HL-60 (cell line): Measurements from ENCODE around the gene FAM89B.

Experiments used
- DNase-seq, 2 experiments: peaks; one replicate each; pipeline ENCODE4 v3.0.0-alpha.2; 2010 to 2020; ENCODE audit warnings: low read depth in 1 of 2, low spot score in 1 of 2
- H3K27ac ChIP-seq: fragments of 250-450 bp; sonication (Bioruptor Pico); replicated peaks from 2 replicates; pipeline ENCODE4 v1.5.1; 2020; ENCODE audit warnings: mild to moderate bottlenecking, moderate library complexity
- H3K27me3 ChIP-seq: fragments of 250-450 bp; sonication (Bioruptor Pico); 2 replicates; pipeline ENCODE4 v1.5.1; 2021; ENCODE audit warnings: mild to moderate bottlenecking, moderate library complexity; ENCODE audit not compliant: insufficient read depth, poor library complexity, severe bottlenecking
- H3K4me3 ChIP-seq: replicated peaks from 2 replicates; pipeline ENCODE4 v1.5.1; 2011; ENCODE audit warnings: mild to moderate bottlenecking, control low read depth, low read length; ENCODE audit not compliant: insufficient read depth
- GABPA ChIP-seq: IDR thresholded peaks from 2 replicates; pipeline ENCODE4 v1.6.1; 2012; ENCODE audit warnings: low read depth
- POLR2AphosphoS5 ChIP-seq: IDR thresholded peaks from 2 replicates; pipeline ENCODE4 v1.6.1; 2012; ENCODE audit warnings: low read depth
- SPI1 ChIP-seq: IDR thresholded peaks from 2 replicates; pipeline ENCODE4 v1.6.1; 2012; ENCODE audit warnings: low read depth, mild to moderate bottlenecking, borderline replicate concordance
- TF ChIP-seq, protein P1 (sequence below): IDR thresholded peaks from 2 replicates; pipeline ENCODE4 v1.6.1; 2012; ENCODE audit warnings: low read depth; ENCODE audit not compliant: insufficient replicate concordance
- TF ChIP-seq, protein P2 (sequence below): IDR thresholded peaks from one replicate; pipeline ENCODE4 v1.5.1; 2011; ENCODE audit warnings: low read length, control low read depth, inconsistent platforms; ENCODE audit not compliant: insufficient read depth

FAM89B gene

DNA sequence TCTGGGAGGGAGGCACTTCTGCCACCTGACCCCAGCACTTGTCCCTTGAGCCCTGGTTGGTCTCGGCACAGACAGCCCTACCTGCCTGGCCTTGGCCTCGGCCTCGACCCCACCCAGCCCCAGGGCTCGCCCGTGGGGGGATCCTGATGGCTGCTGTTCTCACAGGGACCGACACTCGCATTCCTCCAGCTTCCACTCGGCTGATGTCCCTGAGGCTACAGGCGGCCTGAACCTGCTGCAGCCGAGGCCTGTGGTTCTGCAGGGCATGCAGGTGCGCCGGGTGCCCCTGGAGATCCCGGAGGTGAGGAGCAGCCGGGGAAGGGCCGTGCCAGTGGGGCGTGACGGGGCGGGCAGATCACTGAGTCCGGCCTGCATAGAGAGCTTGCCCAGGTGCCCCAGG is 48.3 kb downstream of the FAM89B start:
- no peak for DNase-seq
- TF ChIP-seq POLR2AphosphoS5 (no peak), SPI1 (no peak), GABPA (no peak)
- TF ChIP-seq, protein P1, sequence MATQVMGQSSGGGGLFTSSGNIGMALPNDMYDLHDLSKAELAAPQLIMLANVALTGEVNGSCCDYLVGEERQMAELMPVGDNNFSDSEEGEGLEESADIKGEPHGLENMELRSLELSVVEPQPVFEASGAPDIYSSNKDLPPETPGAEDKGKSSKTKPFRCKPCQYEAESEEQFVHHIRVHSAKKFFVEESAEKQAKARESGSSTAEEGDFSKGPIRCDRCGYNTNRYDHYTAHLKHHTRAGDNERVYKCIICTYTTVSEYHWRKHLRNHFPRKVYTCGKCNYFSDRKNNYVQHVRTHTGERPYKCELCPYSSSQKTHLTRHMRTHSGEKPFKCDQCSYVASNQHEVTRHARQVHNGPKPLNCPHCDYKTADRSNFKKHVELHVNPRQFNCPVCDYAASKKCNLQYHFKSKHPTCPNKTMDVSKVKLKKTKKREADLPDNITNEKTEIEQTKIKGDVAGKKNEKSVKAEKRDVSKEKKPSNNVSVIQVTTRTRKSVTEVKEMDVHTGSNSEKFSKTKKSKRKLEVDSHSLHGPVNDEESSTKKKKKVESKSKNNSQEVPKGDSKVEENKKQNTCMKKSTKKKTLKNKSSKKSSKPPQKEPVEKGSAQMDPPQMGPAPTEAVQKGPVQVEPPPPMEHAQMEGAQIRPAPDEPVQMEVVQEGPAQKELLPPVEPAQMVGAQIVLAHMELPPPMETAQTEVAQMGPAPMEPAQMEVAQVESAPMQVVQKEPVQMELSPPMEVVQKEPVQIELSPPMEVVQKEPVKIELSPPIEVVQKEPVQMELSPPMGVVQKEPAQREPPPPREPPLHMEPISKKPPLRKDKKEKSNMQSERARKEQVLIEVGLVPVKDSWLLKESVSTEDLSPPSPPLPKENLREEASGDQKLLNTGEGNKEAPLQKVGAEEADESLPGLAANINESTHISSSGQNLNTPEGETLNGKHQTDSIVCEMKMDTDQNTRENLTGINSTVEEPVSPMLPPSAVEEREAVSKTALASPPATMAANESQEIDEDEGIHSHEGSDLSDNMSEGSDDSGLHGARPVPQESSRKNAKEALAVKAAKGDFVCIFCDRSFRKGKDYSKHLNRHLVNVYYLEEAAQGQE = no peak
- TF ChIP-seq, protein P2, sequence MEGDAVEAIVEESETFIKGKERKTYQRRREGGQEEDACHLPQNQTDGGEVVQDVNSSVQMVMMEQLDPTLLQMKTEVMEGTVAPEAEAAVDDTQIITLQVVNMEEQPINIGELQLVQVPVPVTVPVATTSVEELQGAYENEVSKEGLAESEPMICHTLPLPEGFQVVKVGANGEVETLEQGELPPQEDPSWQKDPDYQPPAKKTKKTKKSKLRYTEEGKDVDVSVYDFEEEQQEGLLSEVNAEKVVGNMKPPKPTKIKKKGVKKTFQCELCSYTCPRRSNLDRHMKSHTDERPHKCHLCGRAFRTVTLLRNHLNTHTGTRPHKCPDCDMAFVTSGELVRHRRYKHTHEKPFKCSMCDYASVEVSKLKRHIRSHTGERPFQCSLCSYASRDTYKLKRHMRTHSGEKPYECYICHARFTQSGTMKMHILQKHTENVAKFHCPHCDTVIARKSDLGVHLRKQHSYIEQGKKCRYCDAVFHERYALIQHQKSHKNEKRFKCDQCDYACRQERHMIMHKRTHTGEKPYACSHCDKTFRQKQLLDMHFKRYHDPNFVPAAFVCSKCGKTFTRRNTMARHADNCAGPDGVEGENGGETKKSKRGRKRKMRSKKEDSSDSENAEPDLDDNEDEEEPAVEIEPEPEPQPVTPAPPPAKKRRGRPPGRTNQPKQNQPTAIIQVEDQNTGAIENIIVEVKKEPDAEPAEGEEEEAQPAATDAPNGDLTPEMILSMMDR = no peak
- H3K27ac ChIP-seq = no peak overlapping the region

GRCh38 chr11:65621460-65621859 is 49.1 kb downstream of the FAM89B start:
- Histone ChIP-seq H3K4me3 (no peak overlapping the region), H3K27me3 (no peaks in the 10 kb centered on the region), H3K27ac (no peak overlapping the region)
- DNase-seq = no peak
- TF ChIP-seq SPI1 (no peak), GABPA (no peak), POLR2AphosphoS5 (no peak)
- TF ChIP-seq, protein P2 = no peak
- TF ChIP-seq, protein P1 = no peak

More for the DNA sequence above, 48.3 kb downstream of the FAM89B start:
- no peaks in the 10 kb centered on the region for H3K27me3 ChIP-seq
- H3K4me3 ChIP-seq = no peak overlapping the region

DNA sequence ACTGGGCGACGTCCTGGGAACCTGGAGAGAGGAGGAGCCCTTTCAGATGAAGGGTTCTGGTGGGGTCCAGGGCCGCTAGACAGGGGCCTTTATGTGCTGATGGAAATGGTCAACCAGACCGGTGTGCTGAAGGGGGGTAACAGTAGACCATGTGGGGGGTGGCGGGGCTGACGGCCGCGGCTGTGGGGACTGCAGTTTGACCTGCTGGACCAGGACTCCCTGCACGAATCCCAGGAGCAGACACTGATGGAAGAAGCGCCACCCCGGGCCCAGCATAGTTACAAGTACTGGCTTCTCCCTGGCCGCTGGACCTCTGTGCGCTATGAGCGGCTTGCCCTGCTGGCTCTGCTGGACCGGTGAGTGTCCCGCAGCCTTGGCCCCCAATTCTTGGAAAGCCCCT is 49.7 kb downstream of the FAM89B start:
- TF ChIP-seq, protein P1 = no peak
- TF ChIP-seq SPI1 = no peak
- no peak for TF ChIP-seq POLR2AphosphoS5
- no peak for TF ChIP-seq GABPA
- TF ChIP-seq, protein P2 = no peak
- H3K27me3 ChIP-seq = no peaks in the 10 kb centered on the region
- no peak overlapping the region for H3K4me3 ChIP-seq
- DNase-seq = no peak
- H3K27ac ChIP-seq = no peak overlapping the region
